B cell (primary cell): ENCODE results near the gene EBP. TPM values are rescaled to one million over a fixed set of nuclear protein-coding genes. Genes with fewer than 3 reads are reported as not detected.

Experiments
- ATAC-seq: fragments of 200-7000 bp; cut with Tn5 transposase; one replicate; pipeline ENCODE4 v1.10.0; 2021; ENCODE audit warnings: low read depth, mild to moderate bottlenecking, moderate number of reproducible peaks, moderate library complexity
- CTCF ChIA-PET: fragments of 350-600 bp; sonication (Branson Sonifier 250); formaldehyde crosslinking; loops from one replicate; lab custom pipeline; 2021; ENCODE audit warnings: antibody characterized with exemption, inconsistent platforms; lab: Charles Lee
- POLR2A ChIA-PET: fragments of 350-600 bp; sonication (Branson Sonifier 250); formaldehyde crosslinking; loops from one replicate; lab custom pipeline; 2021; ENCODE audit warnings: antibody characterized with exemption; lab: Charles Lee
- DNase-seq: peaks from one replicate; pipeline ENCODE4 v3.0.0; 2013
- H2AFZ ChIP-seq: 2 replicates; pipeline ENCODE4 v1.6.1; 2012; ENCODE audit warnings: mild to moderate bottlenecking, low read depth, low read length; ENCODE audit not compliant: insufficient read depth, poor library complexity, severe bottlenecking
- H3K27ac ChIP-seq, 2 donors: 1 replicate in 1 of 2; 2 replicates in 1 of 2; pipeline ENCODE4 v1.5.1; 2012 to 2013; ENCODE audit warnings: low read length in 2 of 2, mild to moderate bottlenecking in 2 of 2, moderate library complexity in 1 of 2
- H3K27me3 ChIP-seq, 4 experiments: fragments of 200-600 bp in 1 of 4; sonication (generic) in 1 of 4; replicated peaks in 1 of 4; 1 replicate in 2 of 4; 2 replicates in 2 of 4; pipeline versions ENCODE4 v1.6.1 to v1.7.0; 2013 to 2016; ENCODE audit warnings: low read length in 3 of 4, mild to moderate bottlenecking in 2 of 4, mixed read lengths in 1 of 4, moderate library complexity in 1 of 4; ENCODE audit not compliant: insufficient read depth in 4 of 4, control insufficient read depth in 3 of 4; ENCODE audit errors: control extremely low read depth in 1 of 4
- H3K36me3 ChIP-seq, 2 experiments: replicated peaks in 1 of 2; 1 replicate in 1 of 2; 2 replicates in 1 of 2; pipeline versions ENCODE4 v1.6.1 to v1.7.1; 2013; ENCODE audit warnings: low read length in 1 of 2; ENCODE audit not compliant: insufficient read depth in 2 of 2, control insufficient read depth in 1 of 2; ENCODE audit errors: control extremely low read depth in 1 of 2, extremely low read depth in 1 of 2
- H3K4me1 ChIP-seq, 2 donors: fragments of 200-600 bp in 1 of 2; sonication (generic) in 1 of 2; 1 replicate in 1 of 2; 2 replicates in 1 of 2; pipeline versions ENCODE4 v1.5.1 to v1.6.1; 2013 to 2017; ENCODE audit warnings: low read length in 2 of 2; ENCODE audit not compliant: control insufficient read depth in 2 of 2, insufficient read depth in 2 of 2
- H3K4me2 ChIP-seq: replicated peaks from 2 replicates; pipeline ENCODE3; 2012; ENCODE audit warnings: mild to moderate bottlenecking, low read depth, low read length; ENCODE audit not compliant: poor library complexity, severe bottlenecking
- H3K4me3 ChIP-seq, 5 experiments: fragments of 200-600 bp in 1 of 5; sonication (generic) in 1 of 5; 1 replicate in 3 of 5; 2 replicates in 2 of 5; pipeline versions ENCODE4 v1.5.1 to v1.7.0; 2011 to 2016; ENCODE audit warnings: low read length in 4 of 5, mild to moderate bottlenecking in 4 of 5, low read depth in 2 of 5, control low read depth in 1 of 5, moderate library complexity in 1 of 5; ENCODE audit not compliant: insufficient read depth in 1 of 5; ENCODE audit errors: control extremely low read depth in 1 of 5, extremely low read depth in 1 of 5
- H3K79me2 ChIP-seq: fragments of 200-600 bp; sonication (generic); one replicate; pipeline ENCODE4 v1.6.0; 2016; ENCODE audit warnings: low read length; ENCODE audit not compliant: control insufficient read depth, insufficient read depth
- H3K9ac ChIP-seq: fragments of 200-600 bp; sonication (generic); 2 replicates; pipeline ENCODE4 v1.6.1; 2017; ENCODE audit warnings: mild to moderate bottlenecking, low read length, moderate library complexity
- H3K9me3 ChIP-seq, 3 donors: one replicate each; pipeline versions ENCODE4 v1.6.1 to v1.7.1; 2013; ENCODE audit warnings: low read length in 2 of 3; ENCODE audit not compliant: control insufficient read depth in 2 of 3, insufficient read depth in 1 of 3; ENCODE audit errors: control extremely low read depth in 1 of 3
- H4K20me1 ChIP-seq: 2 replicates; pipeline ENCODE4 v1.6.0; 2012; ENCODE audit warnings: mild to moderate bottlenecking, low read length; ENCODE audit not compliant: insufficient read depth, control insufficient read depth, poor library complexity, severe bottlenecking
- H3K27ac Mint-ChIP-seq: one replicate; pipeline ENCODE4 v1.8.0; 2021; ENCODE audit warnings: mixed read lengths
- H3K27me3 Mint-ChIP-seq: one replicate; pipeline ENCODE4 v1.8.0; 2021; ENCODE audit warnings: mixed read lengths
- H3K4me1 Mint-ChIP-seq: one replicate; pipeline ENCODE4 v1.8.0; 2021; ENCODE audit warnings: mixed read lengths
- H3K4me3 Mint-ChIP-seq: one replicate; pipeline ENCODE4 v1.8.0; 2021; ENCODE audit warnings: mixed read lengths
- H3K9me3 Mint-ChIP-seq: one replicate; pipeline ENCODE4 v1.8.0; 2022; ENCODE audit warnings: mixed read lengths; ENCODE audit not compliant: insufficient read depth
- CTCF ChIP-seq: fragments of 200-600 bp; IDR thresholded peaks from one replicate; pipeline ENCODE4 v1.8.0; 2022; ENCODE audit warnings: antibody characterized with exemption, mild to moderate bottlenecking
- EZH2 ChIP-seq: IDR thresholded peaks from 2 replicates; pipeline ENCODE4 v1.6.1; 2012; ENCODE audit warnings: borderline replicate concordance, low read depth, mild to moderate bottlenecking, moderate library complexity, low read length; ENCODE audit not compliant: insufficient read depth, poor library complexity, severe bottlenecking
- WGBS: methylation state at CpG from one replicate; pipeline ENCODE4 v1.1.5; 2013; ENCODE audit warnings: missing lambda C conversion rate; ENCODE audit not compliant: insufficient coverage; 5-methylcytosine and 5-hydroxymethylcytosine counted together
- intact Hi-C: fragments of 100-400 bp; cut with micrococcal nuclease; formaldehyde crosslinking; loops from one replicate; pipeline ENCODE4 v1.10.0; 2022
- polyA plus RNA-seq: library from polyadenylated mRNA; depleted of rRNA; stranded (reverse); fragments of >200 nt; gene quantifications from 2 replicates; pipeline ENCODE4 v1.2.3, GENCODE V29; 2012
- total RNA-seq, 2 donors: library from RNA; stranded (reverse); fragments of 120-200 nt in 1 of 2; gene quantifications; 1 replicate in 1 of 2; 2 replicates in 1 of 2; pipeline versions ENCODE4 v1.2.3 to v1.2.4, GENCODE V29; 2013 to 2022

Gene EBP
- total and polyA plus RNA-seq, 2 donors (not counting 1 experiment from before 2014, with no cell fraction given): 27.9 to 60.8 TPM

- H3K4me3 ChIP-seq: no peak overlapping the region
- H3K4me3 Mint-ChIP-seq: no peak overlapping the region
- no peak for ATAC-seq
- TF ChIP-seq CTCF (no peak), EZH2 (no peak)
- H3K9me3 ChIP-seq: no peaks in the 10 kb centered on the region
- DNase-seq: no peak
- H3K4me1 Mint-ChIP-seq: no peaks in the 10 kb centered on the region
- no peaks in the 10 kb centered on the region for H3K27me3 ChIP-seq
- no peak overlapping the region for H3K27ac Mint-ChIP-seq
- no peak overlapping the region for H3K9ac ChIP-seq
- 97% methylated on average over 10 of the region's 14 CpGs for WGBS
- no peaks in the 10 kb centered on the region for H3K4me1 ChIP-seq
- peaks cover 0 to 24% of the 10 kb centered on the region in 2 experiments for H3K36me3 ChIP-seq
- no peaks in the 10 kb centered on the region for H4K20me1 ChIP-seq
- H3K9me3 Mint-ChIP-seq: no peaks in the 10 kb centered on the region
- H3K27me3 Mint-ChIP-seq: no peaks in the 10 kb centered on the region
- no peak overlapping the region for H3K4me2 ChIP-seq
- ChIA-PET CTCF (no interaction called here), POLR2A (no interaction called here)
- no peaks in the 10 kb centered on the region for H3K79me2 ChIP-seq
- intact Hi-C loops: no loop called here
- H2AFZ ChIP-seq: no peak overlapping the region
- H3K27ac ChIP-seq: no peak overlapping the region
These were observed 38.4 kb downstream of the EBP start for GRCh38 chrX:48560056-48560455.

GRCh38 chrX:48560681-48561080 lies 39.1 kb downstream of the EBP start:
- no peaks in the 10 kb centered on the region for H3K9me3 ChIP-seq
- H3K36me3 ChIP-seq: peaks cover 0 to 22% of the 10 kb centered on the region in 2 experiments
- Mint-ChIP-seq H3K9me3 (no peaks in the 10 kb centered on the region), H3K27me3 (no peaks in the 10 kb centered on the region), H3K4me3 (no peak overlapping the region), H3K4me1 (no peaks in the 10 kb centered on the region), H3K27ac (no peak overlapping the region)
- no peak overlapping the region for H2AFZ ChIP-seq
- no peaks in the 10 kb centered on the region for H3K4me1 ChIP-seq
- H3K4me3 ChIP-seq: no peak overlapping the region
- POLR2A ChIA-PET: no interaction called here
- TF ChIP-seq EZH2: no peak
- no peak for TF ChIP-seq CTCF
- intact Hi-C loops: no loop called here
- CTCF ChIA-PET: no interaction called here
- no peaks in the 10 kb centered on the region for H3K79me2 ChIP-seq
- no peak overlapping the region for H3K4me2 ChIP-seq
- ATAC-seq: no peak
- no peaks in the 10 kb centered on the region for H3K27me3 ChIP-seq
- WGBS: 100% methylated on average over 7 of the region's 12 CpGs
- no peak overlapping the region for H3K27ac ChIP-seq
- H3K9ac ChIP-seq: no peak overlapping the region
- H4K20me1 ChIP-seq: no peaks in the 10 kb centered on the region
- no peak for DNase-seq
